ENCODE measurements around the gene PZP.
"Not testable (repeated sequence)": the region's sequence is repeated elsewhere in the genome, so short reads cannot be mapped to it uniquely, and the experiment has no call there.

PZP gene

DNA sequence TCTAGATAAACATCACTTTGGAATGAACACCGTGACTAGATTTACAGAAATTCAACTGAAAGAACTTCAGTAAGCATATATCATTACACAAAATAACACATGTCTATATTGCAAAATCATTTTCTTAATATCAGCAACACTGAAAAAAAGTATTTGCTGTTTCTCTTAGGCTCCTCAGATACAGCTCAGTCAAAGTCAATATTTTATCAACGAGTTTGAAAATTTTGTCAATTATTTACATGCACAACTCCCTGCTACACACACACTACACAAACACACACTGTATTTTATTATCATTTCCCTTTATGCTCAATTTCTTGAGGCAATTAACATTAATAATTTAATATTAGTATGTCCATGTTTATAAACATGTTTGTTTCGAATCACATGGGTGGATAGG, 3.8 kb downstream of the PZP start:
- DNase-seq (ENCODE audit: low read depth, low spot score), result no peak
- H3K27ac ChIP-seq, result no peak overlapping the region

DNA sequence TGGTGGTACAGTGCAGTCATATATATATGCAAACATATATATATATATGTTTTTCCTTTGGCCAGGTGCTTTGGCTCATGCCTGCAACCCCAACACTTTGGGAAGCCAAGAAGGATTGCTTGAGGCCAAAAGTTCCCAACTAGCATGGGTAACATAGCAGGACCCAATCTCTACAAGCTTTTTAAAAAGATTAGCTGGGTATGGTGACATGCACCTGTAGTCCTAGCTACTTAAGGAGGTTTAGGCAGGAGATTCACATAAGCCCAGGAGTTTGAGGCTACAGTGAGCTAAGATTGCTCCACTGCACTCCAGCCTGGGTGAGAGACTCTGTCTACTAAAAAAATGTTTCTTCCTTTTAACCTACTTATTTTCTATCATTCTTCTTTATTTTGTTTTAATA, 10.2 kb downstream of the PZP start:
- DNase-seq (ENCODE audit: low read depth, low spot score), result no peak
- no peak overlapping the region for H3K27ac ChIP-seq

DNA sequence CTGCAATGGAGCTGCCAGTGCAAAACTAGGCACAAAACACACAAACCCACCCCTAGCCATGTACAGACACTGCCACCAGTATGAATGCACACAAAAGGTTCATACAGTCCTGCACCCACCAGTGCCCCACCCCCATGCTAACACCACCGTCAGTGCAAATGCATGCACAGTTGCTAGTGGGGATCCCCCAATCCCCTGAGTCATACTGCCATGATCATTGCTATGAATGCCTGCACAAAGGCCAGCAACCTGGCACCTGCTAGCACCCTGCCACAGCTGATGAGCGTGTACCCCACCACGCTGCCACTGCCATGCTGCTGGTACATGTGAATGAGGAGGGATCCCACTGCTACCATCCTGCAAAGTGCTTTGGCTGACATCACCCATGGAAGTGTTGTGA, 23.9 kb downstream of the PZP start:
- no peak overlapping the region for H3K27ac ChIP-seq
- no peak for DNase-seq (ENCODE audit: low read depth, low spot score)

DNA sequence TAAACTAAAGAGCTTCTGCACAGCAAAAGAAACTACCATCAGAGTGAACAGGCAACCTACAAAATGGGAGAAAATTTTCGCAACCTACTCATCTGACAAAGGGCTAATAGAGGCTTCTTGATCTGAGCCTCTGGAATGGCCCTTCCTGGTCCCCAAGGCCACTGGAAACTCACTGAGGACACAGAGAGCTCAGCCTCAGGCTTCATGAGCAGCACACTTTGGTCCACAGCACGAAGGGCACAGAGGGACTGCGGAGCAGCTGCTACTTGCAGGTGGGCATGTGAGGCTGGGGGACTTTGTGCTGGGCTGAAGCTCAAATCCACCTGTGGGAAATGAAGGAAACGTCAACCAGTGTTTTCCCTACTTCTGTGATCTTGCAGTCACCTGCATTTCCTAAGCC, 27.4 kb downstream of the PZP start:
- no peak for DNase-seq (ENCODE audit: low read depth, low spot score)
- no peak overlapping the region for H3K27ac ChIP-seq

DNA sequence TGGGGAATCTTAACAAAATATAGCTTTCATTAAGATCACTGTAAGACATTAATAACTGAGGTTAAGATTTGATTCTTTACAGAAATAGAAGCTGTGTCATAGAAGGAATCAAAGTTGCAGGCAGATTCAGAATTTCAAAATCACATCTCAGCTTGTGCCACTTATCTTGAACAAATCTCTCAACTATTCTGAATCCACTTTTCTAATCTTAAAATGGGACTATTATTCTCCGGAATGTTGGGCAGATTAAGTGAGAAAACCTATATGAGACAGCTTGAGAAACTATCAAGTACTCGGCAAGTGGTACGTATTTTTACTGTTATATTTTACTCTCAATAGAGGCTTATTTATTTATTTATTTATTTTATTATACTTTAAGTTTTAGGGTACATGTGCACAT, 28.4 kb downstream of the PZP start:
- no peak for DNase-seq (ENCODE audit: low read depth, low spot score)
- H3K27ac ChIP-seq, result no peak overlapping the region

DNA sequence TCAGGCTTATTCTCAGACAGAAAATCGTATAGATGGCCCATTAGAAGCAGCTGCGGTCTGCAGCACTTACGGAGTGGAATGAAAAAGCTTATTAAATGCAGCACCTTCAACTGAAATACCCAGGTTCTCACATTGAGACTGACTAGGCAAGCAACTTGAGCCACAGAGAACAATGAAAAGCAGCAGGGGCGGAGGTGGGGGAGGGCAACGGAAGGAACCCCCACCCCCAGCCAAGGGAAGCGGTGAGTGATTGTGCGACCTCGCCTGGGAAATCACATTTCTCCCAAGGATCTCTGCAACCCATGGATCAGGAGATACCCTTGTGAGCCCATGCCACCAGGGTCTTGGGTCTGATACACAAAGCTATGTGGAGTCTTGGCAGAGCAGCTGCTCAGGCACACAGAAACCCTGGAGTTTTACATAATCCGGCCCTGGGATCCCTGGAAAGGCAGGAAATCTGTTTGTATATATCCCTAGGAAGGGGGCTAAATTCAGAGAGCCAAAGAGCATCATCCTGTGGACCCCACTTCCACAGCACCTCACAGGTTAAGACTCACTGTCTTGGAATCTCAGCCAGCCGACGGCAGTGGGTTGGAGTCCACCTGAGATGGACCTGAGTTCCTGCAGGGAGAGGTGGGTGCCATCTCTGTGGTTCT, 38.1 kb downstream of the PZP start:
- no peak for DNase-seq (ENCODE audit: low read depth, low spot score)

DNA sequence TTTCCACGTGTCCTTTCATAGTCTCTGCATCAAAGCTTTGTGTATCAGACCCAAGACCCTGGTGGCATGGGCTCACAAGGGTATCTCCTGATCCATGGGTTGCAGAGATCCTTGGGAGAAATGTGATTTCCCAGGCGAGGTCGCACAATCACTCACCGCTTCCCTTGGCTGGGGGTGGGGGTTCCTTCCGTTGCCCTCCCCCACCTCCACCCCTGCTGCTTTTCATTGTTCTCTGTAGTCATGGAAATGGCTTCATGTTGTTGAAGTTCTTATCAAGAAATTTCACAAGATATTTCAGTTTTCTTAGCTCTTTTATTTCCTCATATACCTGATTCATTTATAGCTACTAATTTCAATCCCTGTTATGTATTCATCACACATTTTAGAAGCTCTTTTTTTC, 40.9 kb downstream of the PZP start:
- not testable (repeated sequence) for DNase-seq (ENCODE audit: low read depth, low spot score); H3K27ac ChIP-seq

More for the DNA sequence above, 38.1 kb downstream of the PZP start:
- H3K27ac ChIP-seq, result no peak overlapping the region

DNA sequence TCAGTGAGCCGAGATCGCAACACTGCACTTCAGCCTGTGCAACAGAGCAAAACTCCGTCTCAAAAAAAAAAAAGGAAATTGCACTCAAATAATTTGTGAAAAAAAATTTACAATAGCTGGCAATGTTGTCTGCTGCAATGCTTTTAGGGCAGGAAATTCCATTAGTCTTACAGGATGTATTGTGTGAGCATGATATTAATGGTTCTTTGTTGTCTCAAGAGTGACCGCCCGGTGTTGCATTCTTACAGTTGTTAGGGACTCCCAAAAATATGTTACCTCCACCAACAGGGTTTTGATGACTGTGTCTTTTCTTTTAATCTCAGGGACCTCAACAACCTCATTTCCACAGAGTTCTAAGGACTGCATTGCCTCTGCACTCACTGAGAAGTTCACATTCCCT, 44.8 kb downstream of the PZP start:
- H3K27ac ChIP-seq, result no peak overlapping the region
- no peak for DNase-seq (ENCODE audit: low read depth, low spot score)

DNA sequence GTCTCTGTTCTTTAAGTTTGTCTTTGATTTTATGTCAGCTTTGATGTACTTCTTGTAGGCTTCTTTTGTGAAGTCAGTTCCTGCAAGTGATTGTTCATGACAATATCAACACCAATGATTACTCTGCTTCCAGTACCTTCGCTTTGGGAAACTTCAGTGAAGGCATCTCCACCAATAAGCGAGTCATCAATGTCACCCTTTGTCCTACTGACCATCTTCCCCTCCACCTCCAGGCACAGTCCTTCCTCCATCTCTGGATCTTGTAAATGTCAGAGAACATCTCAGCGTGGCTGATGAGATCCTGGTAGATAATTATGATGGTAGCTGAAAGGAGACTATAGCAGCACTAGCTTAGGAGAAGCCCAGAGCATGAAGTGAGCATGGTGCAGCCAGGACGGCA, 52.1 kb downstream of the PZP start:
- no peak for DNase-seq (ENCODE audit: low read depth, low spot score)
- H3K27ac ChIP-seq, result no peak overlapping the region

DNA sequence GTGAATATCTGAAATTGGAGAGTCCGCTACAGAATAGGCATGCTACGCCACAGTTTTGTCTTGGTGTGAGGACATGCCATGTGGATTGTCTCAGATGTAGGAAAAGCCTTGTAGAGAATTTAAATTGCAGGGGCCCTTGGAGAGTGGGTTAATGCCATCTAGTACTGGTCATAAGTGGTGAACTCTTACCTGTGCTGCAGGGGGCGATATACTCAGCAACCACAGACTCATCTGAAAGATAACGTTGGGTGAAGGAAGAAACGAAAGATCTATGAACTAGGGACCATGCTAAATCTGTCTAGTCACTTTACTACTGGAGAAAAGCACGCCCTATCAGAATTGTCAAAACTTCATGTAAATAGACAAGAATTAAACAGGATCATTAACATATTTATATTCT, 58.8 kb downstream of the PZP start:
- DNase-seq (ENCODE audit: low read depth, low spot score), result no peak
- no peak overlapping the region for H3K27ac ChIP-seq

DNA sequence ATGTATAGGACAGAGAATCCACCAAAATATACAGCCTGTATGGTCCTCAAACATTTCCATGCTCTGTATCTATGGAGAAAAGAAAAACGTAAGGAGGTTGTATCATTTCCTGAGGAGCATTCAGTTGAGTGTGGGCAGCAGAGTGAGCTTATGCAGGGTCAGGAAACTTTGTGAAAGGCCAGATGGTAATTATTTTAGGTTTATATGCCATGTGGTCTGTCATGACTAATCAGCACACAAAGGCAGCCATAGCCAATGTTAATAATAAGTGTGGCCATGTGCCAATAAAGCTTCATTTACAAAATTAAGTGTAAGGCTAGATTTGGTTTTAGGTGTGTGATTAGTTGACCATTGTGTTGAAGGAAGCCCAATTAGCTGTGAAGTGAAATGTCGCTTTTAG, 59.3 kb downstream of the PZP start:
- no peak overlapping the region for H3K27ac ChIP-seq
- no peak for DNase-seq (ENCODE audit: low read depth, low spot score)

DNA sequence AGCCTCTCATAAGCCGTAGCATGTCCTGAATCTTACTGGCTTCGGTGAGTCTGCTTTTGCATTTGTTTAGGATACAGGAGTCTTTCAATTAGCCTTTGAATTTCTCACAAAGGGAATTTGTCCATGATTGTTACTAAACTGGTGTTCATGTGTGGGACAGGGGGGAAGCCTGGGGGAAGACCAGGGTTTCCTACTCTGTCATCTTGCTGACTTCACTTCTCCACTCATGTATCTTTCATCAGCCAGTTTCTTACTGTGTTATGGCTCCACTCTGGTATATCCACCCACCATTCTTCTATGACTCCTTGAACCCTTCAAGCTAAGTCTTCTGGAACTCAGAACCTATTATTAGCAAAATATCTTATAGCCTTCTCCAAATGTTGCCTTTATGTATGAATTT, 60.7 kb downstream of the PZP start:
- no peak for DNase-seq (ENCODE audit: low read depth, low spot score)
- no peak overlapping the region for H3K27ac ChIP-seq

DNA sequence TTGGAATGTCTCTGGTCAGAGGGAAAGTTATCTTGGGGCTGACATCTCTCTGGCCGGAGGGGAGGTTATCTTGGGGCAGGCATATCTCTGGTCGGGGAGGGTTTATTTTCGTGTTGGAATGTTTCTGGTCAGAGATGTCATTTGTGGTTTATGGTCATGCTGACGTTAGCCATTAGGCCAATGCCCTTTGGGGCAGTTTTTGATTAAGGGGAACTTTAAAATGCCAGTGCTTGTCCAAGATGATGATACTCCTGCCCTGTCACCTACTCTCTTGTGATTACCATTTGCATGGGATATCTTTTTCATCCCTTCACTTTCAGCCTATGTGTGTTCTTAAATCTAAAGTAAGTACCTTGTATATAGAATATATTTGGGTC, 63.5 kb downstream of the PZP start:
- no peak for DNase-seq (ENCODE audit: low read depth, low spot score)
- no peak overlapping the region for H3K27ac ChIP-seq

DNA sequence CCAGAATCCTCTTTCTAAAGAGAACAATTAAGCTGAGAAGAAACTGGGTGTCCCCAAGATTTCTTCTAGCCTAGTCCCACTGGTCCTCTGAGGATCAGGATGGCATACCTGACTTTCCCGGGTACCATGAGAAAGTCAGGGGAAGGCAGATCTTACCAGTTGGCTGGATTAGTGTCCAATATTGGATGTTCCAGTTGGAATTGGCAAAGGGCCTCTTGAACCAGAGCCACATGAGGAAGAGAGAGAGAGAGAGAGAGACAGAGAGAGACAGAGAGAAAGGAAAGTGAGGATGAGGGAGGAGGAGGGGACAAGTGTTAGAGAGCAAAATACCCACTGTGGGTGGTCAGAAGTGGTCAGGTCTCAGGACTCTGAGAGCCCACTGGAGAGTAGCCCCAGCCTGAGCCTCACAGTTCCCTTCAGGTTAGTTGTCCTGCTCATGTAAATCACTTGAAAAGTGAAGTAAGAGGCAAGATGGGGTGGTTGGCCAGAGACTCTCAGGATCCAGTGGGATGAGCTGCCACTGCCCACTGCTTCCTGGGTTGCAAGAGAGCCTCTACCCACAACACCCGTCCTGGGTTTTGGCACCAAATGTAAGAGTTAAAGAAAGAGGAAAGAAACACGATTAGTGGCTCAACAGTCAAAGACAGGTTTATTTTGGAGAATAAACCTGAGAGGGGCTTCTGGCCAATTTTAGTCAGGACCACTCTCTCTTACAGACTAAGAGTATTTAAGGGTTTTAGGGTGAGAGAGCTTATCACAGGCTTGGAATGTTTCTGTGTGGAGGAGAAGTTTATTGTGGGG, 64.1 kb downstream of the PZP start:
- DNase-seq (ENCODE audit: low read depth, low spot score), result no peak
- no peak overlapping the region for H3K27ac ChIP-seq

DNA sequence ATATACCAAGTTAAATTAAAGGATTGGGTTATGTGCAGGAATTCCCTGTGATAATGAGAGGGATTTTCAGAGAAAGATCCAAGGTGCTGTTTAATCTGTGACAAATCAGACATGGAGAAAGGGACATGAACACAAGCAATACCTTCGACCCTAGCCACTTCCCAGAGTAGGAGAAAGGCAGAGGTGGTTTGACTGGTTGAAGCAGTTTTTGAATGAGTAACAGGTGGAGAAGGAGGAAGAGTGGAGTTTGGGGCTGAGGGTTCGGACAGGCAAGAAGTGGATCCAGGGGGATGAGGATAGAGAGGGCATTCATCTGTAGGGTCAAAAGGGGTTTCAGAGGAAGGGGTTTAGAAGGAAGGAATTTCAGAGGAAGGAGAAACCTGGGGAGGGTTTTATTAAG, 65.1 kb downstream of the PZP start:
- H3K27ac ChIP-seq, result no peak overlapping the region
- no peak for DNase-seq (ENCODE audit: low read depth, low spot score)

DNA sequence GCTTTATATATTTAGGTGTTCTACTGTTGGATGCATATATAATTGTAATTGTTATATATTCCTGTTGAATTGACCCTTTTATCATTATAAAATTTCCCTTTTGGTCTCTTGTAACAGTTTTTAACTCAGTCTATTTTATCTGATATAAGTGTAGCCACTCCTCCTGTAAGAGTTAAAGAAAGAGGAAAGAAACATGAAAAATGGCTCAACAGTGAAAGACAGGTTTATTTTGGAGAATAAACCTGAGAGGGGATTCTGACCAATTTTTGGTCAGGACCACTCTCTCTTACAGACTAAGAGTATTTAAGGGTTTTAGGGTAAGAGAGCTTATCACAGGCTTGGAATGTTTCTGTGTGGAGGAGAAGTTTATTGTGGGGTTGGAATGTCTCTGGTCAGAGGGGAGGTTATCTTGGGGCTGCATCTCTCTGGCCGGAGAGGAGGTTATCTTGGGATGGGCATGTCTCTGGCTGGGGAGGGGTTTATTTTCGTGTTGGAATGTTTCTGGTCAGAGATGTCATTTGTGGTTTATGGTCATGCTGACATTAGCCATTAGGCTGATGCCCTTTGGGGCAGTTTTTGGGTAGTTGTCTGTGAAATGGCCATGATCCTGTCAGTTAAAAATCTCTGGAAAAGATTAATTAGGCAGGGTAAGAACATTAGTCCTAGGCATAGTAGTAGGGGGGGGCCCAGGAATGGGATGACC, 68.5 kb downstream of the PZP start:
- not testable (repeated sequence) for H3K27ac ChIP-seq; DNase-seq (ENCODE audit: low read depth, low spot score)

DNA sequence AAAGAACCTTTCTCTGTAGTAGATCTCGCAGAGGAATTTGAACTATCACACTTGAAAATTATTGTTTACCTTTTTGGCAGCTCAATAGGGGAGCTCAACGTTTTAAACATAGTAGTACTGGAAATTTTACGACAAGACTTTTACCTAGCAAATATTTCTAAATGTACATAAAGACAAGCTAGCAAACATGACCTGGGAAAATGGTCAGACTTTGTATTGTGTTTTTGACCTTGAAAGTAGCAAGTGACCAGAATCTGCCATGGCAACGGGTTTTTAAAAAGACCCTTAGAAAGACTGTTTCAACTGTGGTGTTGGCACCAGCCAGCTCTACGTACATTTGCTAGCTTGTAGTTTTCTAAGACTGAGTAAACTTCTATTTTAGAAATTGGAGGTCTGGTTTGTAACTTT, 72.3 kb downstream of the PZP start:
- no peak overlapping the region for H3K27ac ChIP-seq
- no peak for DNase-seq (ENCODE audit: low read depth, low spot score)

DNA sequence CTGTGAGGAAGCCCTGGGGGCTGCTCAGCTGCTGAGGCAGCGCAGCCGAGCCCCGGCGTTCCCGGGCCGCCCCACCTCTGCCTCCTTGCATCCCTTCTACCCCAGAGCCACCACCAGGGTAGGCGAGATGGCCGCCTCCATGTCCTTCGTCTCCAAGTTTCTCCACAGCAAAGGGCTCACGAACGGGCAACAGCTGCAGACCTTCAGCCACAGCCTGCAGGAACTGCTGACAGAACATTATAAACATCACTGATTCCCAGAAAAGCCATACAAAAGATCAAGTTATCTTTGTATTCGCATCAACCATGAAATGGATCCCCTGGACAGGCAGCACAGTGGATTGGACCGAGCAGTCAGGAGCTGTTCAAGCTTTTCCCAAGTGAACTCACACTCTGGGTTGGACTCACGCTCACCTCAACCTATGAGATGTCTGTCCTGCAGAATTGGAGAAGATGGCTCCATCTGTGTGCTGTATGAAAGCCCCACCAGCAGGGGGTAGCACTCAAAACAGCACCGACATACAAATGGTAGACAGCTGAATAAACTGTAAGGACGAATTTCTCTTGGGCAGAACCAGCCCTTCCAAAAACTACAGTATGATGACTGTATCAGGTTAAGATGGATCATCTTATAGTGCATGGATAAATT, 73.1 kb downstream of the PZP start:
- H3K27ac ChIP-seq, result no peak overlapping the region
- DNase-seq (ENCODE audit: low read depth, low spot score), result no peak

DNA sequence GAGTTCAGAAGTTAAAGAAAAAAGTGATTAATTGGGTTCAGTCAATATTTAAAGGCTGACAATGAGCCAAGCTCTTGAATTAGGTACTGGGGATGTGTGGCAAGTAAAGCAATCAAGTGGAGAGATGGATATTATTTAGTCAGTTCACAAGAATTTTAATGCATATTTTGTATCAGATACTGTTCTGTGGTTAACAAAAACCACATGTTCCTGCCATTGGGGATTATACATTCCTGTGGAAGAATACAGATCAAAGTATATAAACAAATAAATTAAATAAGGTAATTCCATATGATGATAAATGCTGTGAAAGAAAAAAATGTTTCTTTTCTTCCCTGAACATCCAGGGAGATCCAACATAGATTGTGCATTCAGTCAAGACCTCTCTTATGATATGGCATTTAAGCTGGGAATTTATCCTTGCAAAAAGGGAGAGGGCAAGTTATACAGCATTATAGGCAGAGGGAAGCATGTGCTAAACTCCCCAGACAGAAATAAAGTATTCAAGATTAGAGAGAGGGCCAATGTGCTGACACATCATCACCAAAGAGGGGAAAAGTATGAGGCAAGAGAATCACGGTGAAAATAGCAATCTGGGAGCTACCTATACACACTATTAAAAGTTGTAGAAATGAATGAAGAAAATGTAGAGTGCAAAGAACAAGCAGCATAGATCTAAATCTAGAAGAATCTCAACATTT, 74.8 kb downstream of the PZP start:
- no peak for DNase-seq (ENCODE audit: low read depth, low spot score)
- H3K27ac ChIP-seq, result no peak overlapping the region

DNA sequence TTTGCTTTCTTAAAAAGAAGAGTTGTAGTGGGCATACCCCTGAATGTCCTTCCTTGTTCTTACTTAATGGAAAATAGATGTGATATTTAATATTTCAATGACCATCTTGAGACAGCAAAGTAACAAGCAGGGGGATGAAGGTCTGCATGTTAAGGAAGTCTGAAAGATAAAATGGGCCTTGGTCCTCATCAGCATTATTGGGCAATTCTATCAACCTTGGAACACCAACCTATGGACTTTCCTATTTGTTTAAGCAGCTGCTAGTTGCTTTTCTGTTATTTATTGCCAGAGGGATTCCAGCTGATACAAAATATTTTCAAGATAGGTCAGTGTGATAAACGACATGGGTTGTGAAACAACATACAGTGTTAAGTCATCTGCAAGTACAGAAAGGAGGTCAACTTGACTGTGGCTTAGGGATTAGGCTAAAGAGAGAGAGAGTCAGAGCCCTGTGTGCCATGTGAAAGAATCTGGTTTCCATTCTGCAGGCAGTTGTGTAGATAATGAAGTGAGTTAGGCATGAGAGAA, 76.1 kb downstream of the PZP start:
- no peak overlapping the region for H3K27ac ChIP-seq
- no peak for DNase-seq (ENCODE audit: low read depth, low spot score)
